GM18505 (cell line): ENCODE measurements around the gene SMAD3.

Experiments used
- ATAC-seq: cut with Tn5 transposase; IDR thresholded peaks from one replicate; pipeline ENCODE4 v1.9.1; 2021; ENCODE audit not compliant: unreplicated experiment
- POLR2A ChIP-seq: IDR thresholded peaks from 4 replicates; pipeline ENCODE4 v1.6.1; 2011; ENCODE audit warnings: borderline replicate concordance; ENCODE audit not compliant: insufficient read depth, insufficient read length; ENCODE audit errors: extremely low read depth

Gene SMAD3

DNA sequence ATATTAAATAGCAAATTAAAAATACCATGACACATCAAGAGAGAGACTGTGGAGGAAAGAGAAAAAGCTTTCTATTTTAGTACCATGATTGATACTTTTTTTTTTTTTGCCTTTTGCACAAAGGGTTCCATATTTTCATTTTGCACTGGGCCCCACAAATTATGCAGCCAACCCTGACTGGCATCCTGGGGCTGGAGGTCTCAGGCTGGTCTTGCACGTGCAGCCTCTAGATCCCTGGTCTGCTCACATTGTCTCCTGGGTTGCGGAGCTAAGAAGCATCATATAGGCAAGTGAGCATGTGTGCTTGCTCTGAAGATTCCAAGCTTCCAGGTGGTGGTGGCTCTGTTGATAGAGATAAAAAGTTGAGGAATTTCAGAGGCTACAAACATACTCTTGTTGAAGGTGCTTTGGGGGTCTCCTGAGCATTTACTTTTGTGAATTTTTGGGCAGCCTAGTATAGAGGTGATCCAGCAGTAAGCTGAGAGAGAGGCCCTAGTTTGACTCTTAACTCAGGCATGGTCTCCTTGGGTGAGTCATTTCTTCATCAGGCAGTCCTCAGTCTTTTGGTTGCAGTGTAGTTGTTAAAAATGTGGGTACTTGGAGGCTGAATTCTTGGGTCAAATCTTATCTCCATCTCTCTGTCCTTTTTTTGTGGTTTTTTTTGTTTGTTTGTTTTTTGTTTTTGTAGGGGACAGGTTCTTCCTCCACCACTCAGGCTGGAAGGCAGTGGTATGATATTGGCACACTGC, 31.3 kb downstream of the SMAD3 start:
- no peak for ATAC-seq
- TF ChIP-seq POLR2A = no peak

DNA sequence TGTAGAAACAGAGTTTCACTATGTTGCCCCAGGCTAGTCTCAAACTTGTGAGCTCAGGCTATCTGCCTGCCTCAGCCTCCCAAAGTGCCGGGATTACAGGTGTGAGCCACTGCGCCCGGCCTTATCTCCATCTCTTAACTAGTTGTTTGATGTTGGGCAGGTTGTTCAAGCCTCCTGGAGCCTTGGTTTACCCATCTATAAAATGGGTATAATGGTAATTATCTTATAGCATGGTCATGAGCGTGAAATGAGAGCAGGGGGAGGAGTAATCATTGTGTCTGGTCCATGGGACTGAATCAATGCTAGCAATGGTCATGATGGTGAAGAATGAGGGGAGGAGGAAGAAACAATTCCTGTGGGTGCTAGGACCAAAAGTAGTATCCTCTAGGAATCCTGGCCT, 32.0 kb downstream of the SMAD3 start:
- no peak for TF ChIP-seq POLR2A

DNA sequence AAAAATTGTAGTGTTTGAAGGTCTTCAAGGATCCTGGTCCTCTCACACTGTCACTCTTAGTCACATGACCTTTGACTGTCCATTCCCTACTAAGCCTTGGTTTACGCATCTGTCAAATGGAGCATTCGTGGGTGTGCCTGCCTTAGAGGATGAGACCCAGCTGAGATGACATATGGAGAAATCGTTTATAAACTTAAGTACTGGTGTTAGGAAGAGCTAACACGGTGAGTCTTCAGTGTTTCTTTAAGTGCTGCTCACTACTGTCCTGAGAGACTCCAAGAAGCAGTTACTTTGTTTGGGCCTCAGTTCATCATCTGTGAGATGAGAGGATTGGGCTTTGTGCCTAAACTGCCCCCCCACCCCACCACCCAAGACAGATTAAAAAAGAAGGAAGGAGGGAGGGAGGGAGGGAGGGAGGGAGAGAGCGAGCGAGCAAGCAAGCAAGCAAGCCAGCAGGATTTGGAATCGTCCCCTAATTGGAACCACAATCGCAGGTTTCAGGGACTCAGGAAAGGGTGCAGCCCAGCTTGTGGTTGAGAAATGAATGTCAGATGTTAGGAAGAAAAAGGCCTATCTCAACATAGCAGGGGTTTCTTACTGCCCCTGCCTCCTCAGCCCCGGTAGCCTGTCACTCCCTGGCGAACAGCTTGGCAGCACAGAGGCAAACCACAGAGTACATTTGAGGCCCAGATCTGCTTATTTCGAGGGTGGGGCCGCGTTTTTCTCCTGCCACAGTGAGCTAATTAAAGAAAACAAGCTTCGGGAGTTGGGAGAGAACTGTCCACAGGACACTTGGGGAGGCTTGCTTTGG, 32.7 kb downstream of the SMAD3 start:
- ATAC-seq = no peak
- no peak for TF ChIP-seq POLR2A

More for the DNA sequence above, 32.0 kb downstream of the SMAD3 start:
- no peak for ATAC-seq

DNA sequence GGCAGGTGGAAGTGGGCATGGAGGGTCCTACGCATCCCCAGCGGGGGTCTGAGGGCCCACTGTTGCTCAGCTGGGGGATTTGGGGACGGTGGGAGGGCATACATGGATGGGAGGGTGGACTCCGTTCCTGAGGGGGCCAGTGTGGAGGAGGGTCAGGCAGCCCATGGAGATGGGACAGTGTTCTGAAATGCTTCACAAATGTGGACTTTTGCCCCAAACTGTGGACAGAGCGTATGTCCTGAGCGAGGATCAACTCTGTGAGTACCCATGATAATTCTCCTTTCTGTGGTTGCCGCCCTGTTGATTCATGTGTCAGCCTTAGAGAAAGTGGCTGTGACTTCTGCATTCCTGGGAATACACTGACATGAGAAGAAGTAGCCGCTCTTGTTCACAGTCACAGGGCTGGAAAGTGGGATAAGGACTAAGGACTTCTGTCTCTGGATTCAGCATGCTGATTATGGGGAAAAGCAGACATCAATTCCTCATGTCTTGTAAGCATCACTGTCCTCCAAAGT, 33.4 kb downstream of the SMAD3 start:
- no peak for TF ChIP-seq POLR2A
- no peak for ATAC-seq

DNA sequence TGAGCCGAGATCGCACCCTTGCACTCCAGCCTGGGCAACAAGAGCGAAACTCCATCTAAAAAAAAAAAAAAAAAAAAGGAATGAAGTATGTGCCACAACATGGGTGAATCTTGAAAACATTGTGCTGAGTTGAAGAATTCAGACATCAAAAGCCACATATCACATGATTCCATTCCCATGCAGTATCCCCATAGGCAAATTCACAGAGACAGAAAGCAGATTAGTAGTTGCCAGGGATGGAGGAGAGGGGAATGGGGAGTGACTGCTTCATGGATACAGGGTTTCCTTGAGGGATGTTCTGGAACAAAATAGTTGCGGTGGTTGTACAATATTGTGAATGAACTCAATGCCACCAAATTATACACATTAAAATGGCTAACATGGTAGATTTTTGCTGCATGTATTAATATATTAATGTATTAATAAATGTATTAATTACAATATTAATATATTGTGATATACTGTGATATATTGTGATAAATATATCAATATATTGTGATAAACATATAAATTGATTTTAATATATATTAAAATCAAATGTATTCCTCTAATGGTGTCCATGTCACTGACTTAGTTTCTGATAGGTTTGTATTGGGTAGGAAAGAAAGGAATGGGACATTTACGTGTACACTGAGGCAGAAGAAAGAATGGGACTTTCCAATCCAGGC, 34.9 kb downstream of the SMAD3 start:
- ATAC-seq = no peak
- no peak for TF ChIP-seq POLR2A

DNA sequence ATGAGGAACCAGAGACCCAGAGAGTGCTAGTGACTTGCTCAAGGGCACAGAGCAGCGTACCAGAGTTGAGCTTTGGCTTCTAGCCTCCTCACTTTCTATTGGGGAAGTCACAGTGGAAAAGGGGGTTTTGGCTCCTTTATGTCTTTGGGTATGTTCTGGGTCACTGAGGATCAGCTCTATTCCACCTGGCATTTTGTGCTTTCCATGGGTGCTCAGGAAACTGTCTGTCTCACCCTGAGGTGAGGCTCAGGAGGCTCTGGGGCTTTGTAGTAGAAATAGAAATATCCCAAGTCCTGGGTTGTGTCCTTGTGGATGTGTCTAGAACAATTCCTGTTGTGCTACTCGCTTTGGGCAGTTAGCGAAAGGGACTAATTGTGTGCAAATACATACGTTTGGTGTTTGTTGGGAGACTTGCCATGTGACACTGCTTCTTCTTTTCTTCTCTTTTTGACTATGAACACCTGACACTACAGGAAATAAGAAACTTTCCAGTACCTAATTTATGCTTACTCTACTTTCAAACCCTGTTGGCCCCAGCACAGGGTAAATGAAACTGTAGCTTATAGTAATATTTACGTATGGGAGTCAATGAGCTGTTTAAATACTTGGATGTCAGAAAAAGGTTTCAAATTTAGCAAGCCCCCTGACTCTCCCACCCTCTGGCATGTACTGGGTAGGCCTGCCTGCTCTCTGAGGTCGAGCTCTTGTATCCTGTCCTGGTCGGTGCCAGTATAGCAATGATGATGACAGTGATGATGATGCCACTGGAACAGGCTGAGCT, 35.6 kb downstream of the SMAD3 start:
- TF ChIP-seq POLR2A = peak; percentile 47
- peak; percentile 53 for ATAC-seq

DNA sequence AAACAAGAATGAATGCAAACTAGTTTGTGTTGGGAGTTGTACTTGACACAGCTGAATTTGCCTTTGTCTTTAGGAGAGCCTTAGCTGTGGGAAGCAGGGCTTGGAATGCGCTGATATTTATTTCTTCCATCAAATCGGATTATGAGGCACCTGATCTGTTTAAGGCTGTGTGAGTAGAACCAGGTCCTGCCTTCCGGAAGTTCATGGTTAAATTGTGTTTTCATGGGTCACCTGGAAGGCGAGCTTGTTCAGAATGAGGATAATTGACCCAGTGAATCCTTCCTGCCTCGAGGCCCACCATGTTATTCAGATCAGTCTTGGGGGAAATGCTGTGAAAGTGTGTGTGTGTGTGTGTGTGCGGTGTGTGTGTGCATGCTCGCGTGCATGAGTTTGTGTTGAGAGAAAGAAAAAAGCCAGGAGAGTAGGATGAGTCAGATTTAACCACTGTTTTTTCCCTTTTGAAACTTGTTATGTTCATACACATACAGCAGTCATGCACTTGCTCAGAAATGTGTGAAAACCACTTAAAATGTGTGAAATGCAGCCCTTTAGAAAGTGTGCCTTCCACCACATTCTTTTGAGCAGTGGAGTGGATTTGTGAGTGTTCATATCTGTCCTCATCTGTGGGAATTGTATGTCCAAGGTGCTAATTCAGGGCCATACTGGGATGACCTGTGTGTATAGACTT, 36.7 kb downstream of the SMAD3 start:
- peak; percentile 40 for ATAC-seq

DNA sequence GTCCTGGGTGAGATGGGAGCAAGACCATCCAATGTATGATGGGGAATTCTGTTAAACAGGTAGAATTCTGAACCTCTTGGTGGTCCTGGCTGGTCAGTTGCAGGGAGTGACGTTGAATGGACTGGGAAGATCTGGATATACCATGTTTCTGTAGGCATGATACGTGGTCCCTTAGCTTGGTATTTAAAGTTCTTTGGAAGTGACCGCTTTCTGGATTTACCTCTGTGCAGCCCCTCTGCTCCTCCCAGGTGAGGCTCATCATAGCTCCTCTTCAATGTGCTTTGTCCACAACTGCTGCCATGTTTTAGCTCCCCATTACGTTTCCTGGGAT, 37.2 kb downstream of the SMAD3 start:
- ATAC-seq = no peak
- no peak for TF ChIP-seq POLR2A

More for the DNA sequence above, 36.7 kb downstream of the SMAD3 start:
- no peak for TF ChIP-seq POLR2A

DNA sequence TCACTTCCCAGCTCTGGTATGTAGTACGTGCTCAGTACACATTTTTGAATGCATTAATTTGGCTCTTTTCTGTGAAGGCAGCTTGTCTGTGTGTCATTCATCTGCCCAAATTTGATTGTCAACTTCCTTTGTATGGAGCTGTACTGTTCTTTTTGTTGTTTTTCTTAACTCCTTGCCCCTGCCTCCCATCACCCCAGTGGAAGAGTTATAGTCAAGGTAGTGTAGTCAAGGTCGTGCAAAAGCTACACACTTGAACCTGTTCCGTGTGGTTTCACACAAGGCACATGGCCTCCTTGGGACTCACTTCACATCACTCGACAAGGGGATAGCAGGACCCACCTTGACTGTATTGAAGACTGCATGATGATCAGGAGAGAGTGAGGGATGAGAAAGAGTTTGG, 37.6 kb downstream of the SMAD3 start:
- ATAC-seq = no peak

DNA sequence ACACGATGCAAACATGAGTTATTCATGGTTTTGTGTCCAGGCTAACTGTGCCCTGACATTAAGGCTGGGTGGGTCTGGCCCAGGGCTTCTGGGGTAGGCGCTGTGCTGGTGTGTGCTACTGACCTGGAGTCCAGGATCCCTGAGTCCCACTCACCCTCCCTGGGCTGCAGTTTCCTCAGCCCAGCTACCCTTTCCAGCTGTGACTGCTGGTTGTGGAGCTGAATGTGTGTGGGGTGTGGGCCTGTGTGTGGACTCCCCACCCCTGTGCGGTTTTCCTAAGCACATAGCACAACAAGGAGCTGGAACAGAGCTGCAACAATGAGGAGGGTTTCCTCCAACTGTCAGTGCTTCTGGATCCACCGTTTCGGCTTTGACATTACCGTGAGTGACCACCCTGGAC, 38.0 kb downstream of the SMAD3 start:
- ATAC-seq = no peak
- TF ChIP-seq POLR2A = no peak

More for the DNA sequence above, 37.6 kb downstream of the SMAD3 start:
- no peak for TF ChIP-seq POLR2A

DNA sequence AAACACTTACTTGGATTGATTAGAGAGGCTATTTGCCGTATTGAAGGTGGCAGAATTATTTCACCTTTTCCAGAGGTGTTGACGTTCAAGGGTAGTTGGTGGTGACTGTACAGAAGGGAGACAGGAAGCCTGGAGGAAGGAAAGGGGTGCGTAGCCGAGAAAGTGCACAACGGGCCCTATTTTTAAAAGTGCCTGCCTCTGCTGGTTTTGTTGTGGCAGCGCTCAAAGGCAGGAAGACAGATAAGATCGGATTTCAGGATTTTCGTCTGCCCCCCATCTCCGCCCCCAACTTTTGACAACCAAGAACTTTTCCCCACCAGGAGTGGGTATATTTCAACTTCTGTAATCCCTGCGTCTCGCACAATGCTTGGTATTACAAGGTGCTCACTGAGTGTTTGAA, 38.5 kb downstream of the SMAD3 start:
- ATAC-seq = no peak
- TF ChIP-seq POLR2A = no peak

DNA sequence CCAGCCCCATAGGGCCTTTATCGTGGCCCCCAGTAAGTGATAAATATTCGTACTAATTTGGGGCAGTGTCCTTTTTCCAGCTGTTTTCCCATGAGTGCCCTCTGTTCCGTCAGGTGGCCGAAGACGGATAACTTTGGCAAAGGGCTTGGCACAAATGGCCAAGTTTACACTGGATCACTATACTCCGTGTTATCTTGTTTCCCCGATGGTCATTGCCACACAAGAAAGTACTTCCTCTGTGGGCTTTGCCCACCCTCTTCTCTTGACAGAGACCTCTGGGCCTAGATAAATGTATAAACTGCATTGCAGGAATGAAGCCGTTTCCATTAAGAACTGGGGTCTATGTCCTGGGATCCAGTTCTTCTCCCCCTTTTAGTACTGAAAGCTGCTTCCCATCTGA, 39.1 kb downstream of the SMAD3 start:
- no peak for ATAC-seq
- TF ChIP-seq POLR2A = no peak

DNA sequence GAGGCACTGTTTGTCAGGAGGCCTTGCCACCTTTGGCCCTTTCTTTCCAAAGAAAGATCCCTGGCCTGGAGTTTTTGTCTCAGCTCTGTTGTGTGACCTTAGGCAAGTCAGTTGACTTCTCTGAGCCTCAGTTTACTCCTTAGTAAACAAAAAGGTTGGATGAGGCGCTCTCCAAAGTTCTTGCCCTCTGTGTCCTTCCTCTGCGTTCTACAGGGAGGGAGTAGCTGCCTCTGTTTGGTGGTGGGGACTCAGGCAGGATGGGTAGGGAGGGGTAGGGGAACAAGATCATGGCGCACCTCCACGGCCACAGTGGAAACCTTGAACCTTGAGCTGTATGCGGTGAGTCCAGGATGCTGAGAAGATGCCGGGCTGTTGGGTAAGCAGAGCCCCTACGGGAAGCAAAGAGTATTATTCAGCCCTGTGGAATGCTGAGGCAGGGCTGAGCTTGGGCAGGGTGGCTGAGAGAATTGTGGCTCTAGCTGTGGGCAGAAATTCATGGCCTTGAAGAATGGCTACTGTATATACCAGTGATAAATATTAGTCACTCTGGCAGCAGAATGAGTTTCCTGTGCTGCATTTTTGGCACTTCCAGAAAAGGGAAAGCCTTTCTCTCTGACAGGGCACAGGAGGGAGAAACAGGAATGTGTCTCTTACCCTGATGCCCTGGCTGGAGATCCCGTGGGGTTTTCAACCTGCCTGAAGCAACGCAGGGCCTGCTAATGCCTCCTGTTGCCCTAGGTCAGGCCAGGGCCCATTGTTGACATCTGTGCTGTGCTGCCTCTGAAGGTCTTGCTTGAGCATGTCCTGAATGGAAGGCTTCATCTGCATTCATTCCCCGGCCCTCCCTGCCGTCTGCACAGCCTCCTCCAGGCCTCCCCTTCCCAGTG, 39.9 kb downstream of the SMAD3 start:
- ATAC-seq = no peak
- no peak for TF ChIP-seq POLR2A
